Left lung (tissue), 10 donors: ENCODE measurements around the gene TMEM209. TPM values are rescaled to one million over a fixed set of nuclear protein-coding genes. Genes with fewer than 3 reads are reported as not detected.

Experiments used
- ATAC-seq: fragments of 200-7000 bp; cut with Tn5 transposase; one replicate; pipeline ENCODE4 v1.9.1; 2020; ENCODE audit warnings: moderate library complexity
- DNase-seq, 4 donors: peaks; one replicate each; pipeline ENCODE4 v3.0.0-alpha.2; 2013 to 2020
- H3K27ac ChIP-seq, 2 donors: fragments of 200-600 bp; sonication (generic) in 1 of 2; one replicate each; pipeline versions ENCODE4 v1.5.0 to v1.8.0; 2020 to 2021
- H3K27me3 ChIP-seq, 2 donors: fragments of 200-600 bp; sonication (generic) in 1 of 2; one replicate each; pipeline versions ENCODE4 v1.5.0 to v1.8.0; 2020 to 2021
- H3K36me3 ChIP-seq, 2 donors: fragments of 200-600 bp; sonication (generic) in 1 of 2; one replicate each; pipeline versions ENCODE4 v1.5.0 to v1.8.0; 2020 to 2021
- H3K4me1 ChIP-seq, 2 donors: fragments of 200-600 bp; one replicate each; pipeline ENCODE4 v1.8.0; 2021
- H3K4me3 ChIP-seq, 2 donors: fragments of 200-600 bp; sonication (generic) in 1 of 2; one replicate each; pipeline versions ENCODE4 v1.5.0 to v1.8.0; 2020 to 2021; ENCODE audit warnings: mild to moderate bottlenecking in 1 of 2
- H3K9me3 ChIP-seq, 2 donors: fragments of 200-600 bp; sonication (generic) in 1 of 2; one replicate each; pipeline versions ENCODE4 v1.5.0 to v1.8.0; 2020 to 2021
- intact Hi-C, 2 donors: fragments of 100-400 bp; cut with DNase I; formaldehyde crosslinking; loops; one replicate each; pipeline versions ENCODE4 v1.11.2 to v1.14.2; 2022
- polyA plus RNA-seq, 6 donors: library from polyadenylated mRNA; unstranded; fragments of 120-200 nt; gene quantifications; one replicate each; pipeline ENCODE4 v1.2.1, GENCODE V29; 2013; ENCODE audit not compliant: insufficient read length in 6 of 6
- total RNA-seq, 2 donors: library from RNA; stranded (reverse); fragmentation: NEBNext Ultra II Directional; extraction: Animal tissue kit (Norgen Biotek cat#: 25700); gene quantifications; one replicate each; pipeline ENCODE4 v1.2.1, GENCODE V29; 2021
- TF ChIP-seq, protein P1 (sequence below), 2 donors: fragments of 200-600 bp; sonication (generic) in 1 of 2; IDR thresholded peaks; one replicate each; pipeline versions ENCODE4 v1.5.0 to v1.8.0; 2021; ENCODE audit warnings: antibody characterized with exemption in 2 of 2
- donor health status: DM: no; HTN: yes; CAD: no.
- donor health status: DM: no; HTN: no; CAD: no.

TMEM209 gene
- total and polyA plus RNA-seq, 8 donors, result 18.8 to 23.5 (median 20.3) TPM

DNA sequence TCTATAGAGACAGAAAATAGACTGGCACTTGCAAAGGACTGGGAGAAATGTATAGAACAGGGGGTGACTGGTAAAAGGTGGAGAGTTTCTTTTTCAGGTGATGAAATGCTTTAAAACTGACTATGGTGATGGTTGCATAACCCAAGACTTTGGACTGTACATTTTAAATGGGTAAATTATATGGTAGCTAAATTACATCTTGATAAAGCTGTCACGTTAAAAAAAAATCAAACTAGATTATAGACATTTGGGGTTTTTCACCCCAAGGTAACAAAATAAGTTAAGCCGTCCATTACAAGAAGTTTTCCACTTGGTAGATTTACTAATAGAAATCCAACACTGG, 24.0 kb downstream of the TMEM209 start:
- intact Hi-C loops, result no loop called here
- TF ChIP-seq, protein P1, sequence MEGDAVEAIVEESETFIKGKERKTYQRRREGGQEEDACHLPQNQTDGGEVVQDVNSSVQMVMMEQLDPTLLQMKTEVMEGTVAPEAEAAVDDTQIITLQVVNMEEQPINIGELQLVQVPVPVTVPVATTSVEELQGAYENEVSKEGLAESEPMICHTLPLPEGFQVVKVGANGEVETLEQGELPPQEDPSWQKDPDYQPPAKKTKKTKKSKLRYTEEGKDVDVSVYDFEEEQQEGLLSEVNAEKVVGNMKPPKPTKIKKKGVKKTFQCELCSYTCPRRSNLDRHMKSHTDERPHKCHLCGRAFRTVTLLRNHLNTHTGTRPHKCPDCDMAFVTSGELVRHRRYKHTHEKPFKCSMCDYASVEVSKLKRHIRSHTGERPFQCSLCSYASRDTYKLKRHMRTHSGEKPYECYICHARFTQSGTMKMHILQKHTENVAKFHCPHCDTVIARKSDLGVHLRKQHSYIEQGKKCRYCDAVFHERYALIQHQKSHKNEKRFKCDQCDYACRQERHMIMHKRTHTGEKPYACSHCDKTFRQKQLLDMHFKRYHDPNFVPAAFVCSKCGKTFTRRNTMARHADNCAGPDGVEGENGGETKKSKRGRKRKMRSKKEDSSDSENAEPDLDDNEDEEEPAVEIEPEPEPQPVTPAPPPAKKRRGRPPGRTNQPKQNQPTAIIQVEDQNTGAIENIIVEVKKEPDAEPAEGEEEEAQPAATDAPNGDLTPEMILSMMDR (IDR thresholded peaks at IDR 0.05), result no peak
- Histone ChIP-seq H3K36me3 (peaks cover 0 to 77% of the 10 kb centered on the region in 2 donors), H3K9me3 (no peaks in the 10 kb centered on the region), H3K27me3 (no peaks in the 10 kb centered on the region), H3K4me1 (no peaks in the 10 kb centered on the region), H3K4me3 (no peak overlapping the region), H3K27ac (no peak overlapping the region)
- no peak for ATAC-seq
- no peak for DNase-seq

DNA sequence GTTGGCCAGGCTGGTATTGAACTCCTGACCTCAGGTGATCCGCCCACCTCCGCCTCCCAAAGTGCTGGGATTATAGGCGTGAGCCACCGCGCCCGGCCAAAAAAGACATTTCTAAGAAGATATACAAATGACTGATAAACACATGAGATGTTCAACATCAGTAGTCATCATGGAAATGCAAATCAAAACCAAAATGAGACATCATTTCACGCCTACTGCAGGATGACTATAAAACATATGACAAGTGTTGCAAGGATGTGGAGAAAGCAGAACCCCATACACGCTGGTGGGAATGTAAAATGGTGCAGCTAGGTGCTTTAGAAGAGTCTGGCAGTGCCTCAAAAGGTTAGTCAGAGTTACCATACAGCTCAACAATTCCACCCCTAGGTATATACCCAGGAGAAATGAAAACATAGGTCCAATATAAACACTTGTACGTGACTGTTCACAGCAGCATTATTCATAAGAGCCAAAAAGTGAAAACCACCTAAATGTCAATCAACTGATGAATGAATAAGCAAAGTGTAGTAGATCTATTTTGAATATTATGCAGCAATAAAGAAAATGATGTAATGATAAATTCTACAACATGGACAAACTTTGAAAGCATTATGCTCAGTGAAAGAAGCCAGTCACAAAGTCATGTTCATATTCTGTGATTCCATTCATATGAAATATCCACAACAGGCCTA, 24.5 kb downstream of the TMEM209 start:
- no peak for ATAC-seq
- Histone ChIP-seq H3K27me3 (no peaks in the 10 kb centered on the region), H3K36me3 (peaks cover 0 to 81% of the 10 kb centered on the region in 2 donors), H3K4me1 (no peaks in the 10 kb centered on the region), H3K27ac (no peak overlapping the region), H3K4me3 (no peak overlapping the region), H3K9me3 (no peaks in the 10 kb centered on the region)
- TF ChIP-seq, protein P1 (IDR thresholded peaks at IDR 0.05), result no peak
- DNase-seq, result no peak
- intact Hi-C loops, result no loop called here

DNA sequence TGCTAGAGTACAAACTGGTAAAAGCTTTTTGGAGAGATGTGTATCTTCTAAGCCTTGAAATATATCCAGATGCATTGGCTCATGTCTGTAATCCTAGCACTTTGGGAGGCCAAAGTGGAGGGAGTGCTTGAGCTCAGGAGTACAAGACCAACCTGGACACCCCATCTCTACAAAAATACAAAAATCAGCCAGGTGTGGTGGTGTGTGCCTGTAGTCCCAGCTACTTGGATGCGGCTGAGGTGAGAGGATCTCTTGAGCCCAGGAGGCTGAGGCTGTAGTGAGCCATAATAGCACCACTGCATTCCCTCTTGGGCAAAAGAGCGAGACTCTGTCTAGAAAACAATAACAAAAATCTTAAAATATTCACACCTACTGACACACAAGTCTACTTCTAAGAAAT, 25.6 kb downstream of the TMEM209 start:
- H3K36me3 ChIP-seq, result peaks cover 0 to 87% of the 10 kb centered on the region in 2 donors

DNA sequence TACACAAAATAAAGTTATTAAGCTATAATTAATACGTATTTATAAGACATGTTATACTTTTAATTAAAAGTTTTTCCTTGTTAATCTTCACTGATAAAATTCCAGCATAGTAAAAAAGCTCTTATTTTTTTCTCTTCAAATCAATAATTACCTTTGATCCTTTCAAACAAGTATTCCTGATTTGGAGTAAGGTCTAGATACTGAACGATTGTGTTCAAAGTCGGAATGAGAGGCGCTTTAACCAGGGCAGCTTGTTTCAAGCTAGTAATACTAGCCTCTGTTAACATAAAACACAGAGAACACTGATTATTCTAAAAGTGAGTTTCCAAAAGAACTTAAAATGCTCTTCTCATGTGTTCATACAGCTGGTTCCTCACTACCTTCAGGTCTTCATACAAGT, 27.0 kb downstream of the TMEM209 start:
- no peaks in the 10 kb centered on the region for H3K9me3 ChIP-seq
- no peaks in the 10 kb centered on the region for H3K4me1 ChIP-seq
- no peaks in the 10 kb centered on the region for H3K27me3 ChIP-seq
- intact Hi-C loops, result no loop called here
- DNase-seq, result no peak
- ATAC-seq, result no peak
- no peak overlapping the region for H3K4me3 ChIP-seq
- no peak overlapping the region for H3K27ac ChIP-seq
- TF ChIP-seq, protein P1 (IDR thresholded peaks at IDR 0.05), result no peak
- H3K36me3 ChIP-seq, result peaks cover 0 to 86% of the 10 kb centered on the region in 2 donors

More for the DNA sequence above, 25.6 kb downstream of the TMEM209 start:
- no peak for ATAC-seq
- TF ChIP-seq, protein P1 (IDR thresholded peaks at IDR 0.05), result no peak
- no peaks in the 10 kb centered on the region for H3K27me3 ChIP-seq
- no peak overlapping the region for H3K27ac ChIP-seq
- H3K4me1 ChIP-seq, result no peaks in the 10 kb centered on the region
- intact Hi-C loops, result no loop called here
- no peak overlapping the region for H3K4me3 ChIP-seq
- no peaks in the 10 kb centered on the region for H3K9me3 ChIP-seq
- no peak for DNase-seq

DNA sequence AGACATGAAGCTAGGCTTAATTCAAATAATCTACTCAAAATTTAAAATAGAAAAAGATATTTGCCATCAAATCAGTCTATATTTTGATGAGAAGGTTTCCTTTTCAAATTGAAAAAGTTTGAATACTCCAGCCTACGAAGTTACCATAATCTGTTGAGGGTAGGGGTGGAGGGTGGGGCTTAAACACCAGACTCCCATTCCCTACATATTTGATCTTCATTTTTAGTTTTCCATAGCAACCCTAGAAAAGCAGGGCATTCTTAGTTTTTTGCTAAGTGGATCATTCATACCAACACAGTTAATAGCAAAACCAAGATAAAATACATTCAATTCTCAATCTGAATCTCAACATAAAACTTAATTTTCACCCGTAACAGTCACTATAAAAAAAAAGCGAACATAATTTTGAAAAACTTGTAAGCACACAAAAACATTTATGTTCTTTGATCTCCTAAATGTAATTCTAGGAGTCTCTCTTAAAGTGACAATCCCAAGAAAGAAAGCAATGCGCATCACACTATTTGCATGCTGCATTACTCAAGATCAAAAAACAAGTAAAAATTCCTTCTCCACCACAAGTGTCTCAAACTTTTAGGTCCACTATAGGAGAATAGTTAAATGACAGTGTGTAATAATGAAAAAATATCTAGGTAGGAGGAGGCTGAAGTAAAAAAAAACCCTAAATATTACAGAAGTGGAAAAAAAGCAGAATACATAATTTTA, 30.8 kb downstream of the TMEM209 start:
- H3K36me3 ChIP-seq, result peaks cover 0 to 86% of the 10 kb centered on the region in 2 donors
- intact Hi-C loops, result no loop called here
- ATAC-seq, result no peak

More for the DNA sequence above, 30.8 kb downstream of the TMEM209 start:
- no peaks in the 10 kb centered on the region for H3K4me1 ChIP-seq
- DNase-seq, result no peak
- no peaks in the 10 kb centered on the region for H3K27me3 ChIP-seq
- TF ChIP-seq, protein P1 (IDR thresholded peaks at IDR 0.05), result no peak
- H3K27ac ChIP-seq, result no peak overlapping the region
- H3K9me3 ChIP-seq, result no peaks in the 10 kb centered on the region
- no peak overlapping the region for H3K4me3 ChIP-seq
